Measurements from ENCODE around the gene CHSY1. TPM values are rescaled to one million over a fixed set of nuclear protein-coding genes. Genes with fewer than 3 reads are reported as not detected.

Gene CHSY1
- total RNA-seq, 1 experiment from 2014 or later: 59.1 TPM

DNA sequence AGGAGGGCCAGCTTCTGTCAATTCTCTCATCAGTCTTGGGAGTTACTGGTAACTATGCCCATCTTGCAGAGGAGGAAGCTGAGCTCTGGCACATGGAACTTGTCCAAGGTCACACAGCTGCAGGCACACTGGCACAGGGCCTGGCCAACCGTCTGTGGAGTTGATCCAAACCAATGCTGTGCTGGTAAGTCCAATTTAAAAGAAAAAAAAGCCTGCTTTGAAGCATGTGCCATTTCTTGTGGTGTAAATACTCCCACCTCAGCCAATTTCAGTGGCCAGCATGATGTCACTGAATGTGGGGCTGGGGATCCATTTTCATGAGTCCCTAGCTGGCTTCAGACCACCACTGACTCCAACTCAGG is 83.4 kb downstream of the CHSY1 start:
- peaks cover 40% of the 10 kb centered on the region for H3K9me3 Mint-ChIP-seq
- H3K27me3 Mint-ChIP-seq (ENCODE audit: low read depth): peaks cover 21% of the 10 kb centered on the region
- ChIA-PET CTCF (no interaction called here), POLR2A (interaction anchor here (0.6 kb wide), 1 partner anchor 32 kb away, joined by 3 read pairs; no protein-coding TSS in a partner anchor)
- DNase-seq (ENCODE audit: low spot score): no peak
- TF ChIP-seq ZNF416 (CRISPR knock-in tag; IDR thresholded peaks at IDR 0.05): no peak
- TF ChIP-seq, protein P1, sequence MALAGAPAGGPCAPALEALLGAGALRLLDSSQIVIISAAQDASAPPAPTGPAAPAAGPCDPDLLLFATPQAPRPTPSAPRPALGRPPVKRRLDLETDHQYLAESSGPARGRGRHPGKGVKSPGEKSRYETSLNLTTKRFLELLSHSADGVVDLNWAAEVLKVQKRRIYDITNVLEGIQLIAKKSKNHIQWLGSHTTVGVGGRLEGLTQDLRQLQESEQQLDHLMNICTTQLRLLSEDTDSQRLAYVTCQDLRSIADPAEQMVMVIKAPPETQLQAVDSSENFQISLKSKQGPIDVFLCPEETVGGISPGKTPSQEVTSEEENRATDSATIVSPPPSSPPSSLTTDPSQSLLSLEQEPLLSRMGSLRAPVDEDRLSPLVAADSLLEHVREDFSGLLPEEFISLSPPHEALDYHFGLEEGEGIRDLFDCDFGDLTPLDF (CRISPR knock-in tag; IDR thresholded peaks at IDR 0.05): no peak
- no peak for TF ChIP-seq HMGA2 (CRISPR knock-in tag; IDR thresholded peaks at IDR 0.05)
- TF ChIP-seq, protein P2, sequence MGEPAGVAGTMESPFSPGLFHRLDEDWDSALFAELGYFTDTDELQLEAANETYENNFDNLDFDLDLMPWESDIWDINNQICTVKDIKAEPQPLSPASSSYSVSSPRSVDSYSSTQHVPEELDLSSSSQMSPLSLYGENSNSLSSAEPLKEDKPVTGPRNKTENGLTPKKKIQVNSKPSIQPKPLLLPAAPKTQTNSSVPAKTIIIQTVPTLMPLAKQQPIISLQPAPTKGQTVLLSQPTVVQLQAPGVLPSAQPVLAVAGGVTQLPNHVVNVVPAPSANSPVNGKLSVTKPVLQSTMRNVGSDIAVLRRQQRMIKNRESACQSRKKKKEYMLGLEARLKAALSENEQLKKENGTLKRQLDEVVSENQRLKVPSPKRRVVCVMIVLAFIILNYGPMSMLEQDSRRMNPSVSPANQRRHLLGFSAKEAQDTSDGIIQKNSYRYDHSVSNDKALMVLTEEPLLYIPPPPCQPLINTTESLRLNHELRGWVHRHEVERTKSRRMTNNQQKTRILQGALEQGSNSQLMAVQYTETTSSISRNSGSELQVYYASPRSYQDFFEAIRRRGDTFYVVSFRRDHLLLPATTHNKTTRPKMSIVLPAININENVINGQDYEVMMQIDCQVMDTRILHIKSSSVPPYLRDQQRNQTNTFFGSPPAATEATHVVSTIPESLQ (CRISPR knock-in tag; IDR thresholded peaks at IDR 0.05): no peak
- TF ChIP-seq ZNF219 (CRISPR knock-in tag; IDR thresholded peaks at IDR 0.05; ENCODE audit: borderline replicate concordance): no peak
- TF ChIP-seq, protein P3, sequence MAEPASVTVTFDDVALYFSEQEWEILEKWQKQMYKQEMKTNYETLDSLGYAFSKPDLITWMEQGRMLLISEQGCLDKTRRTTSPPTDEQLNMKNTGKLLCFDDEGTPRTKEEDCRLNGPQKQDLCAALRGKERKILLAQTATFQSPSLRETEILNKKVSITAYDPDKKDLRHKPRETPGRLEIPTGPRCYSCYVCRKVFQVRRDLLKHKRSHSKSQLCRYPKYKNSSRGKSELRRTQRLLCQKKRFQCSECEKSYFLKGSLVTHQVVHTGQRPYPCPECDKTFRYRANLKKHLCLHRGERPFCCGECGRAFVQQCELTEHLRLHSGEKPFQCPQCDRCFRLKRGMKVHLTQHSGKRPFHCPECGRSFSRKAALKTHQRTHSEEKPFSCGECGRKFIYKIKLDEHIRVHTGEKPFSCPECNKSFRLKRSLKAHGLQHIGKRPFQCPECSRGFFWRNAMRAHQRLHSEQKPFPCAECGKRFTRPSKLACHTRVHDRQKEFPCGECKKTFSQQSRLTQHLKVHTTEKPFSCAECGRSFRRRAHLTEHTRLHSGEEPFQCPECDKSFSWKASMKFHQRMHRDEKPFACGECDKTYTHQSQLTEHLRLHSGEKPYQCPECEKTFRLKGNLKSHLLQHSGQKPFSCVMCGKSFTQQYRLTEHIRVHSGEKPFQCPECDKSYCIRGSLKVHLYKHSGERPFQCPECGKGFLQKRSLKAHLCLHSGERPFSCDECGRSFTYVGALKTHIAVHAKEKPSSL (CRISPR knock-in tag; conservative IDR thresholded peaks at IDR 0.05): no peak
- TF ChIP-seq CBFB (CRISPR knock-in tag; IDR thresholded peaks at IDR 0.05; ENCODE audit: low read depth): no peak
- no peak for TF ChIP-seq TP53 (CRISPR knock-in tag; IDR thresholded peaks at IDR 0.05)
- TF ChIP-seq SOX15 (CRISPR knock-in tag; IDR thresholded peaks at IDR 0.05): no peak
- TF ChIP-seq ZNF396 (CRISPR knock-in tag; IDR thresholded peaks at IDR 0.05; ENCODE audit: borderline replicate concordance): no peak
- no peak for TF ChIP-seq RORB (CRISPR knock-in tag; IDR thresholded peaks at IDR 0.05)
- TF ChIP-seq, protein P4, sequence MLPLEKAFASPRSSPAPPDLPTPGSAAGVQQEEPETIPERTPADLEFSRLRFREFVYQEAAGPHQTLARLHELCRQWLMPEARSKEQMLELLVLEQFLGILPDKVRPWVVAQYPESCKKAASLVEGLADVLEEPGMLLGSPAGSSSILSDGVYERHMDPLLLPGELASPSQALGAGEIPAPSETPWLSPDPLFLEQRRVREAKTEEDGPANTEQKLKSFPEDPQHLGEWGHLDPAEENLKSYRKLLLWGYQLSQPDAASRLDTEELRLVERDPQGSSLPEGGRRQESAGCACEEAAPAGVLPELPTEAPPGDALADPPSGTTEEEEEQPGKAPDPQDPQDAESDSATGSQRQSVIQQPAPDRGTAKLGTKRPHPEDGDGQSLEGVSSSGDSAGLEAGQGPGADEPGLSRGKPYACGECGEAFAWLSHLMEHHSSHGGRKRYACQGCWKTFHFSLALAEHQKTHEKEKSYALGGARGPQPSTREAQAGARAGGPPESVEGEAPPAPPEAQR (CRISPR knock-in tag; IDR thresholded peaks at IDR 0.05): no peak
- TF ChIP-seq SP1 (CRISPR knock-in tag; conservative IDR thresholded peaks at IDR 0.05): no peak
- TF ChIP-seq, protein P5, sequence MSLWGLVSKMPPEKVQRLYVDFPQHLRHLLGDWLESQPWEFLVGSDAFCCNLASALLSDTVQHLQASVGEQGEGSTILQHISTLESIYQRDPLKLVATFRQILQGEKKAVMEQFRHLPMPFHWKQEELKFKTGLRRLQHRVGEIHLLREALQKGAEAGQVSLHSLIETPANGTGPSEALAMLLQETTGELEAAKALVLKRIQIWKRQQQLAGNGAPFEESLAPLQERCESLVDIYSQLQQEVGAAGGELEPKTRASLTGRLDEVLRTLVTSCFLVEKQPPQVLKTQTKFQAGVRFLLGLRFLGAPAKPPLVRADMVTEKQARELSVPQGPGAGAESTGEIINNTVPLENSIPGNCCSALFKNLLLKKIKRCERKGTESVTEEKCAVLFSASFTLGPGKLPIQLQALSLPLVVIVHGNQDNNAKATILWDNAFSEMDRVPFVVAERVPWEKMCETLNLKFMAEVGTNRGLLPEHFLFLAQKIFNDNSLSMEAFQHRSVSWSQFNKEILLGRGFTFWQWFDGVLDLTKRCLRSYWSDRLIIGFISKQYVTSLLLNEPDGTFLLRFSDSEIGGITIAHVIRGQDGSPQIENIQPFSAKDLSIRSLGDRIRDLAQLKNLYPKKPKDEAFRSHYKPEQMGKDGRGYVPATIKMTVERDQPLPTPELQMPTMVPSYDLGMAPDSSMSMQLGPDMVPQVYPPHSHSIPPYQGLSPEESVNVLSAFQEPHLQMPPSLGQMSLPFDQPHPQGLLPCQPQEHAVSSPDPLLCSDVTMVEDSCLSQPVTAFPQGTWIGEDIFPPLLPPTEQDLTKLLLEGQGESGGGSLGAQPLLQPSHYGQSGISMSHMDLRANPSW (CRISPR knock-in tag; conservative IDR thresholded peaks at IDR 0.05; ENCODE audit: low read depth): no peak
- TF ChIP-seq, protein P6, sequence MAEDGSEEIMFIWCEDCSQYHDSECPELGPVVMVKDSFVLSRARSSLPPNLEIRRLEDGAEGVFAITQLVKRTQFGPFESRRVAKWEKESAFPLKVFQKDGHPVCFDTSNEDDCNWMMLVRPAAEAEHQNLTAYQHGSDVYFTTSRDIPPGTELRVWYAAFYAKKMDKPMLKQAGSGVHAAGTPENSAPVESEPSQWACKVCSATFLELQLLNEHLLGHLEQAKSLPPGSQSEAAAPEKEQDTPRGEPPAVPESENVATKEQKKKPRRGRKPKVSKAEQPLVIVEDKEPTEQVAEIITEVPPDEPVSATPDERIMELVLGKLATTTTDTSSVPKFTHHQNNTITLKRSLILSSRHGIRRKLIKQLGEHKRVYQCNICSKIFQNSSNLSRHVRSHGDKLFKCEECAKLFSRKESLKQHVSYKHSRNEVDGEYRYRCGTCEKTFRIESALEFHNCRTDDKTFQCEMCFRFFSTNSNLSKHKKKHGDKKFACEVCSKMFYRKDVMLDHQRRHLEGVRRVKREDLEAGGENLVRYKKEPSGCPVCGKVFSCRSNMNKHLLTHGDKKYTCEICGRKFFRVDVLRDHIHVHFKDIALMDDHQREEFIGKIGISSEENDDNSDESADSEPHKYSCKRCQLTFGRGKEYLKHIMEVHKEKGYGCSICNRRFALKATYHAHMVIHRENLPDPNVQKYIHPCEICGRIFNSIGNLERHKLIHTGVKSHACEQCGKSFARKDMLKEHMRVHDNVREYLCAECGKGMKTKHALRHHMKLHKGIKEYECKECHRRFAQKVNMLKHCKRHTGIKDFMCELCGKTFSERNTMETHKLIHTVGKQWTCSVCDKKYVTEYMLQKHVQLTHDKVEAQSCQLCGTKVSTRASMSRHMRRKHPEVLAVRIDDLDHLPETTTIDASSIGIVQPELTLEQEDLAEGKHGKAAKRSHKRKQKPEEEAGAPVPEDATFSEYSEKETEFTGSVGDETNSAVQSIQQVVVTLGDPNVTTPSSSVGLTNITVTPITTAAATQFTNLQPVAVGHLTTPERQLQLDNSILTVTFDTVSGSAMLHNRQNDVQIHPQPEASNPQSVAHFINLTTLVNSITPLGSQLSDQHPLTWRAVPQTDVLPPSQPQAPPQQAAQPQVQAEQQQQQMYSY (CRISPR knock-in tag; IDR thresholded peaks at IDR 0.05): no peak
- no peak for TF ChIP-seq SMAD3 (CRISPR knock-in tag; IDR thresholded peaks at IDR 0.05; ENCODE audit: borderline replicate concordance)
- TF ChIP-seq, protein P7, sequence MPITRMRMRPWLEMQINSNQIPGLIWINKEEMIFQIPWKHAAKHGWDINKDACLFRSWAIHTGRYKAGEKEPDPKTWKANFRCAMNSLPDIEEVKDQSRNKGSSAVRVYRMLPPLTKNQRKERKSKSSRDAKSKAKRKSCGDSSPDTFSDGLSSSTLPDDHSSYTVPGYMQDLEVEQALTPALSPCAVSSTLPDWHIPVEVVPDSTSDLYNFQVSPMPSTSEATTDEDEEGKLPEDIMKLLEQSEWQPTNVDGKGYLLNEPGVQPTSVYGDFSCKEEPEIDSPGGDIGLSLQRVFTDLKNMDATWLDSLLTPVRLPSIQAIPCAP (CRISPR knock-in tag; IDR thresholded peaks at IDR 0.05): no peak
- no peak for TF ChIP-seq RELA (CRISPR knock-in tag; IDR thresholded peaks at IDR 0.05; ENCODE audit: borderline replicate concordance)
- TF ChIP-seq JAZF1 (CRISPR knock-in tag; IDR thresholded peaks at IDR 0.05): no peak
- TF ChIP-seq, protein P8, sequence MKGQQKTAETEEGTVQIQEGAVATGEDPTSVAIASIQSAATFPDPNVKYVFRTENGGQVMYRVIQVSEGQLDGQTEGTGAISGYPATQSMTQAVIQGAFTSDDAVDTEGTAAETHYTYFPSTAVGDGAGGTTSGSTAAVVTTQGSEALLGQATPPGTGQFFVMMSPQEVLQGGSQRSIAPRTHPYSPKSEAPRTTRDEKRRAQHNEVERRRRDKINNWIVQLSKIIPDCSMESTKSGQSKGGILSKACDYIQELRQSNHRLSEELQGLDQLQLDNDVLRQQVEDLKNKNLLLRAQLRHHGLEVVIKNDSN (CRISPR knock-in tag; IDR thresholded peaks at IDR 0.05): no peak
- H3K36me3 Mint-ChIP-seq: peaks cover 40% of the 10 kb centered on the region
- H3K27ac Mint-ChIP-seq: no peak overlapping the region; the same call in 1 of the 2 replicates
- H3K4me1 Mint-ChIP-seq: peaks cover 22% of the 10 kb centered on the region
- no peak overlapping the region for H3K4me3 Mint-ChIP-seq
- ATAC-seq: no peak

All from WTC11 (cell line).